Calu3 (cell line): Measurements from ENCODE around the gene MRPS18B. TPM values are rescaled to one million over a fixed set of nuclear protein-coding genes. Genes with fewer than 3 reads are reported as not detected.

Experiments used
- BruUV-seq: library from RNA; stranded (reverse); fragments of 400-500 nt; replicated peaks from 2 replicates; lab custom pipeline; 2021; lab: Mats Ljungman, UMichigan
- CTCF ChIA-PET: fragments of 300-600 bp; sonication (Branson Sonifier 250); formaldehyde crosslinking; loops from one replicate; lab custom pipeline; 2022; ENCODE audit warnings: antibody characterized with exemption; lab: Charles Lee
- DNase-seq: peaks from one replicate; pipeline ENCODE4 v3.0.0; 2022
- H3K27ac Mint-ChIP-seq: one replicate; pipeline ENCODE4 v1.8.0; 2022; ENCODE audit warnings: mixed read lengths; ENCODE audit not compliant: unreplicated experiment
- H3K27me3 Mint-ChIP-seq: one replicate; pipeline ENCODE4 v1.8.0; 2022; ENCODE audit warnings: mixed read lengths; ENCODE audit not compliant: unreplicated experiment
- H3K36me3 Mint-ChIP-seq: one replicate; pipeline ENCODE4 v1.8.0; 2022; ENCODE audit warnings: mild to moderate bottlenecking, moderate library complexity, mixed read lengths; ENCODE audit not compliant: insufficient read depth, unreplicated experiment
- H3K4me1 Mint-ChIP-seq: one replicate; pipeline ENCODE4 v1.8.0; 2022; ENCODE audit warnings: mild to moderate bottlenecking, low read depth, mixed read lengths; ENCODE audit not compliant: unreplicated experiment
- H3K4me3 Mint-ChIP-seq: one replicate; pipeline ENCODE4 v1.8.0; 2022; ENCODE audit warnings: mild to moderate bottlenecking, low read depth, moderate library complexity, mixed read lengths; ENCODE audit not compliant: unreplicated experiment
- H3K9me3 Mint-ChIP-seq: one replicate; pipeline ENCODE4 v1.8.0; 2022; ENCODE audit warnings: low read depth, mixed read lengths; ENCODE audit not compliant: unreplicated experiment
- CTCF ChIP-seq: fragments of 200-600 bp; IDR thresholded peaks from one replicate; pipeline ENCODE4 v1.8.0; 2022; ENCODE audit warnings: antibody characterized with exemption; ENCODE audit not compliant: unreplicated experiment
- intact Hi-C: fragments of 100-400 bp; cut with micrococcal nuclease; formaldehyde crosslinking; loops from one replicate; pipeline ENCODE4 v1.10.0; 2022; ENCODE audit not compliant: unreplicated experiment
- microRNA-seq: library from miRNA; unstranded; fragments of <30 nt; microRNA quantifications from one replicate; pipeline ENCODE4 v1.2.0, GENCODE V29; 2022
- total RNA-seq: library from RNA; stranded (reverse); gene quantifications from 2 replicates; pipeline ENCODE4 v1.2.3, GENCODE V29; 2022

Gene MRPS18B
- total RNA-seq, 1 experiment from 2014 or later, result 103 TPM

- no peak for DNase-seq
- Mint-ChIP-seq H3K9me3 (no peaks in the 10 kb centered on the region), H3K4me3 (peak overlapping the region; percentile 84), H3K4me1 (peaks cover 29% of the 10 kb centered on the region), H3K27me3 (no peaks in the 10 kb centered on the region), H3K36me3 (peaks cover 60% of the 10 kb centered on the region), H3K27ac (no peak overlapping the region)
- CTCF ChIA-PET, result interaction anchor here (0.5 kb wide), 1 partner anchor 21 kb away, joined by 3 read pairs; no protein-coding TSS in a partner anchor
- BruUV-seq, result no TSS peak
- peak; percentile 19 for TF ChIP-seq CTCF
- intact Hi-C loops, result loop anchor here (10.0 kb wide), 1 partner anchor 214 kb away; the partner anchor contains the start of gene DDR1
Measured at GRCh38 chr6:30670760-30671527, 53.3 kb downstream of the MRPS18B start.

GRCh38 chr6:30672445-30673253 lies 55.0 kb downstream of the MRPS18B start, which contains the start of gene DHX16:
DHX16 (minus strand) TSS chr6:30673006; CDS start chr6:30672841, 165 bp downstream.
- H3K4me1 Mint-ChIP-seq, result peaks cover 29% of the 10 kb centered on the region
- DNase-seq, result peak; percentile 98
- peak within 1 kb of the TSS; percentile 84 for H3K4me3 Mint-ChIP-seq
- no peaks in the 10 kb centered on the region for H3K27me3 Mint-ChIP-seq
- CTCF ChIA-PET, result interaction anchor here (0.7 to 2.9 kb wide), 12 partner anchors 11 to 415 kb away, joined by 3 to 30 read pairs (median 4); partner anchors contain the start of genes DDR1, MDC1 and MRPS18B
- intact Hi-C loops, result loop anchor here (2.0 to 10.0 kb wide), 2 partner anchors 192 to 212 kb away; partner anchors contain the start of gene DDR1
- H3K27ac Mint-ChIP-seq, result peak within 1 kb of the TSS; percentile 18
- BruUV-seq, result TSS peak; percentile 61
- no peaks in the 10 kb centered on the region for H3K9me3 Mint-ChIP-seq
- TF ChIP-seq CTCF, result peak; percentile 59
- peaks cover 60% of the 10 kb centered on the region for H3K36me3 Mint-ChIP-seq

Small RNA genes within 50 kb of the gene (microRNA-seq; reads per million reads assigned to microRNA genes)
- 1,036 reads per million, percentile 84 among the genes with 10 or more reads in this experiment for gene MIR877

Other genes starting within 250 kb of the MRPS18B start
- 161 and 230 TPM in 2 replicates for gene HLA-E, start 128.3 kb upstream of the MRPS18B start, total RNA-seq
- gene GNL1, start 61.4 kb upstream of the MRPS18B start, total RNA-seq, result 68.4 and 81.3 TPM in 2 replicates
- gene PRR3, start 60.5 kb upstream of the MRPS18B start, total RNA-seq, result 21.0 and 21.5 TPM in 2 replicates
- 88.3 and 92.4 TPM in 2 replicates for gene ABCF1, start 46.4 kb upstream of the MRPS18B start, total RNA-seq
- gene PPP1R10, start 597 bp upstream of the MRPS18B start, total RNA-seq, result 119 and 134 TPM in 2 replicates
- gene ATAT1, start 9.0 kb downstream of the MRPS18B start, total RNA-seq, result 23.0 and 30.0 TPM in 2 replicates
- 25.3 and 32.4 TPM in 2 replicates for gene C6orf136, start 29.3 kb downstream of the MRPS18B start, total RNA-seq
- gene DHX16, start 55.2 kb downstream of the MRPS18B start, total RNA-seq, result 51.6 and 55.6 TPM in 2 replicates
- gene PPP1R18, start 68.8 kb downstream of the MRPS18B start, total RNA-seq, result 22.0 and 28.2 TPM in 2 replicates
- 22.8 and 30.2 TPM in 2 replicates for gene NRM, start 73.1 kb downstream of the MRPS18B start, total RNA-seq
- 62.4 and 66.6 TPM in 2 replicates for gene MDC1, start 99.4 kb downstream of the MRPS18B start, total RNA-seq
- 967 and 1,123 TPM in 2 replicates for gene TUBB, start 102.5 kb downstream of the MRPS18B start, total RNA-seq
- gene FLOT1, start 124.8 kb downstream of the MRPS18B start, total RNA-seq, result 240 and 243 TPM in 2 replicates
- 270 and 458 TPM in 2 replicates for gene IER3, start 126.7 kb downstream of the MRPS18B start, total RNA-seq